Choroid plexus epithelial cell (primary cell): Measurements from ENCODE around the gene MARK1.

Source experiments
- DNase-seq: peaks from one replicate; pipeline ENCODE4 v3.0.0-alpha.2; 2010; ENCODE audit warnings: low read depth
- H3K4me3 ChIP-seq: 2 replicates; pipeline ENCODE4 v1.5.1; 2011; ENCODE audit warnings: low read depth, mild to moderate bottlenecking, control low read depth, low read length, moderate library complexity
- TF ChIP-seq, protein P1 (sequence below): conservative IDR thresholded peaks from 2 replicates; pipeline ENCODE4 v1.5.1; 2011; ENCODE audit warnings: low read depth, mild to moderate bottlenecking, control low read depth, inconsistent platforms, low read length, moderate library complexity

The MARK1 gene

GRCh38 chr1:220513834-220514233 is 14.1 kb upstream of the MARK1 start:
- no peak for DNase-seq
- H3K4me3 ChIP-seq = no peak overlapping the region
- TF ChIP-seq, protein P1, sequence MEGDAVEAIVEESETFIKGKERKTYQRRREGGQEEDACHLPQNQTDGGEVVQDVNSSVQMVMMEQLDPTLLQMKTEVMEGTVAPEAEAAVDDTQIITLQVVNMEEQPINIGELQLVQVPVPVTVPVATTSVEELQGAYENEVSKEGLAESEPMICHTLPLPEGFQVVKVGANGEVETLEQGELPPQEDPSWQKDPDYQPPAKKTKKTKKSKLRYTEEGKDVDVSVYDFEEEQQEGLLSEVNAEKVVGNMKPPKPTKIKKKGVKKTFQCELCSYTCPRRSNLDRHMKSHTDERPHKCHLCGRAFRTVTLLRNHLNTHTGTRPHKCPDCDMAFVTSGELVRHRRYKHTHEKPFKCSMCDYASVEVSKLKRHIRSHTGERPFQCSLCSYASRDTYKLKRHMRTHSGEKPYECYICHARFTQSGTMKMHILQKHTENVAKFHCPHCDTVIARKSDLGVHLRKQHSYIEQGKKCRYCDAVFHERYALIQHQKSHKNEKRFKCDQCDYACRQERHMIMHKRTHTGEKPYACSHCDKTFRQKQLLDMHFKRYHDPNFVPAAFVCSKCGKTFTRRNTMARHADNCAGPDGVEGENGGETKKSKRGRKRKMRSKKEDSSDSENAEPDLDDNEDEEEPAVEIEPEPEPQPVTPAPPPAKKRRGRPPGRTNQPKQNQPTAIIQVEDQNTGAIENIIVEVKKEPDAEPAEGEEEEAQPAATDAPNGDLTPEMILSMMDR = no peak

- TF ChIP-seq, protein P1 = no peak
- no peak for DNase-seq
- H3K4me3 ChIP-seq = no peak overlapping the region
Measured at GRCh38 chr1:220514256-220514655, 13.7 kb upstream of the MARK1 start.

DNA sequence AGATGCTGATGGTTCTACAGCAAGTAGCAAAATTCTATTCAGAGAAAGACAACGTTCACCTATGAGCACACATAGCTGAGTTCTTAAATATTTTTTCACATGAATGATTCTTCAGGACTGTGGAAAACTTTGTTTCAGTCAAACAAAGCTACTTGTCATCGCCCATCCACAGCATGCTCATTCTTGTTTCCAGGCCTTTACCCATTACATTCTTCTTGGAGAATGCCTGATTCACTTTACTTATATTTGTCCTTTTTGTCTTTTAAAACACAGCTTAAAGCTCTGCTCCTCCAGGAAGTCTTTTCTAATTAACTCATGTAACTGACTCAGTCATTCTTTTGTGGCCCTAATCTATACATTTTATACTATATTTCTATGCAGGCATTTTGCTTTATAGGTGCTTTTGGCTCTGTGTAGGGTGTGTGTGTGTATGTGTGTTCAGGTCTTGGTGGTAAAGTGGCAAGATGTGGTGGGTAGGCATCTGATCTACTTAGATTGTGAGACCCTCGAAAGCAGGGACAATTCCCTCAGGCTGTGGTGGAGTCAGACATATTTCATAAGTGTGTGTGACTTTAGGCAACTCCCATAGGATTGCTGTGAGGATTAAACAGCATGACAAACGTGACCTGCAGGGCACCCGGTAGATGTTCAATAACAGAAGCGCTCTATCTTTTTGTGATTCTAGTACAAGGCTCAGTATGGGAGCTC is 11.8 kb upstream of the MARK1 start:
- H3K4me3 ChIP-seq = no peak overlapping the region
- no peak for DNase-seq
- TF ChIP-seq, protein P1 = no peak

DNA sequence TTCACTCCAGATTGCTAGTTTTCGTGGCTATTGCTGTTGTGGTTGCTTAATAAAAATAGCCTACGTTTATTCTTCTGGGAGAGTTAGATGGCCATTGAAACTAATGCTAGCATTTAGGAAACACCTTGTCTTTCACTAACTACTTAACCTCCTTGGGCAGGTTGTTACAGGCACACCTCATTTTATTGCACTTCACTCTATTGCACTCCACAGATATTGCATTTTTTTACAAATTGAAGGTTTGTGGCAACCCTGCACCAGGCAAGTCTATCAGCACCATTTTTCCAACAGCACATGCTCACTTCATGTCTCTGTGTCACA is 11.3 kb upstream of the MARK1 start:
- DNase-seq = no peak
- TF ChIP-seq, protein P1 = no peak
- no peak overlapping the region for H3K4me3 ChIP-seq

GRCh38 chr1:220521778-220522177 is 6.2 kb upstream of the MARK1 start:
- H3K4me3 ChIP-seq = no peak overlapping the region
- TF ChIP-seq, protein P1 = no peak
- no peak for DNase-seq

GRCh38 chr1:220526294-220526693 is 1.6 kb upstream of the MARK1 start:
- DNase-seq = no peak
- TF ChIP-seq, protein P1 = peak; percentile 27

GRCh38 chr1:220527279-220527907 is 543 bp upstream of the MARK1 start:
- peak overlapping the region; percentile 50 for H3K4me3 ChIP-seq
- TF ChIP-seq, protein P1 = no peak
- no peak for DNase-seq

More at GRCh38 chr1:220526294-220526693, 1.6 kb upstream of the MARK1 start:
- no peak overlapping the region for H3K4me3 ChIP-seq
